KBM-7 (cell line): ENCODE measurements around the gene MAST4.
A peak's percentile ranks its signal among the peaks of the same experiment; 100 is the strongest.
"Not testable (repeated sequence)": the region's sequence is repeated elsewhere in the genome, so short reads cannot be mapped to it uniquely, and the experiment has no call there.

Experiments
- DNase-seq: peaks from one replicate; pipeline ENCODE4 v3.0.0-alpha.2; 2015
- in situ Hi-C: fragments of 300-500 bp; cut with MboI; formaldehyde crosslinking; loops from 2 replicates; pipeline ENCODE4 v1.14.3; 2020; ENCODE audit warnings: low sequenced_read_pairs, low pct_unique_long_range_greater_than_20kb, mixed read lengths

MAST4 gene

DNA sequence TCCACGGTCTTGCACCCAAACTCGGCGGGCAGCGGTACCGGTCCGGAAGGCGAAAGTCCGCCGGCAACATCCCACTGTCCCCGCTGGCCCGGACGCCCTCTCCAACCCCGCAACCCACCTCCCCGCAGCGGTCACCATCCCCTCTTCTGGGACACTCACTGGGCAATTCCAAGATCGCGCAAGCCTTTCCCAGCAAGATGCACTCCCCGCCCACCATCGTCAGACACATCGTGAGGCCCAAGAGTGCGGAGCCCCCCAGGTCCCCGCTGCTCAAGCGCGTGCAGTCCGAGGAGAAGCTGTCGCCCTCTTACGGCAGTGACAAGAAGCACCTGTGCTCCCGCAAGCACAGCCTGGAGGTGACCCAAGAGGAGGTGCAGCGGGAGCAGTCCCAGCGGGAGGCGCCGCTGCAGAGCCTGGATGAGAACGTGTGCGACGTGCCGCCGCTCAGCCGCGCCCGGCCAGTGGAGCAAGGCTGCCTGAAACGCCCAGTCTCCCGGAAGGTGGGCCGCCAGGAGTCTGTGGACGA is 567.1 kb downstream of the MAST4 start:
- no peak for DNase-seq
- in situ Hi-C loops, result no loop called here

GRCh38 chr5:67163863-67164595 is 567.8 kb downstream of the MAST4 start:
- DNase-seq, result no peak
- in situ Hi-C loops, result no loop called here

GRCh38 chr5:67164856-67165525 is 568.8 kb downstream of the MAST4 start:
- no peak for DNase-seq
- in situ Hi-C loops, result no loop called here

DNA sequence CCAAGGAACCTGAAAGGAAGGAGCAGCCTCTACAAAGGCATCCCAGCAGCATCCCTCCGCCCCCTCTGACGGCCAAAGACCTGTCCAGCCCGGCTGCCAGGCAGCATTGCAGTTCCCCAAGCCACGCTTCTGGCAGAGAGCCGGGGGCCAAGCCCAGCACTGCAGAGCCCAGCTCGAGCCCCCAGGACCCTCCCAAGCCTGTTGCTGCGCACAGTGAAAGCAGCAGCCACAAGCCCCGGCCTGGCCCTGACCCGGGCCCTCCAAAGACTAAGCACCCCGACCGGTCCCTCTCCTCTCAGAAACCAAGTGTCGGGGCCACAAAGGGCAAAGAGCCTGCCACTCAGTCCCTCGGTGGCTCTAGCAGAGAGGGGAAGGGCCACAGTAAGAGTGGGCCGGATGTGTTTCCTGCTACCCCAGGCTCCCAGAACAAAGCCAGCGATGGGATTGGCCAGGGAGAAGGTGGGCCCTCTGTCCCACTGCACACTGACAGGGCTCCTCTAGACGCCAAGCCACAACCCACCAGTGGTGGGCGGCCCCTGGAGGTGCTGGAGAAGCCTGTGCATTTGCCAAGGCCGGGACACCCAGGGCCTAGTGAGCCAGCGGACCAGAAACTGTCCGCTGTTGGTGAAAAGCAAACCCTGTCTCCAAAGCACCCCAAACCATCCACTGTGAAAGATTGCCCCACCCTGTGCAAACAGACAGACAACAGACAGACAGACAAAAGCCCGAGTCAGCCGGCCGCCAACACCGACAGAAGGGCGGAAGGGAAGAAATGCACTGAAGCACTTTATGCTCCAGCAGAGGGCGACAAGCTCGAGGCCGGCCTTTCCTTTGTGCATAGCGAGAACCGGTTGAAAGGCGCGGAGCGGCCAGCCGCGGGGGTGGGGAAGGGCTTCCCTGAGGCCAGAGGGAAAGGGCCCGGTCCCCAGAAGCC is 569.6 kb downstream of the MAST4 start:
- peak; percentile 83 for DNase-seq

DNA sequence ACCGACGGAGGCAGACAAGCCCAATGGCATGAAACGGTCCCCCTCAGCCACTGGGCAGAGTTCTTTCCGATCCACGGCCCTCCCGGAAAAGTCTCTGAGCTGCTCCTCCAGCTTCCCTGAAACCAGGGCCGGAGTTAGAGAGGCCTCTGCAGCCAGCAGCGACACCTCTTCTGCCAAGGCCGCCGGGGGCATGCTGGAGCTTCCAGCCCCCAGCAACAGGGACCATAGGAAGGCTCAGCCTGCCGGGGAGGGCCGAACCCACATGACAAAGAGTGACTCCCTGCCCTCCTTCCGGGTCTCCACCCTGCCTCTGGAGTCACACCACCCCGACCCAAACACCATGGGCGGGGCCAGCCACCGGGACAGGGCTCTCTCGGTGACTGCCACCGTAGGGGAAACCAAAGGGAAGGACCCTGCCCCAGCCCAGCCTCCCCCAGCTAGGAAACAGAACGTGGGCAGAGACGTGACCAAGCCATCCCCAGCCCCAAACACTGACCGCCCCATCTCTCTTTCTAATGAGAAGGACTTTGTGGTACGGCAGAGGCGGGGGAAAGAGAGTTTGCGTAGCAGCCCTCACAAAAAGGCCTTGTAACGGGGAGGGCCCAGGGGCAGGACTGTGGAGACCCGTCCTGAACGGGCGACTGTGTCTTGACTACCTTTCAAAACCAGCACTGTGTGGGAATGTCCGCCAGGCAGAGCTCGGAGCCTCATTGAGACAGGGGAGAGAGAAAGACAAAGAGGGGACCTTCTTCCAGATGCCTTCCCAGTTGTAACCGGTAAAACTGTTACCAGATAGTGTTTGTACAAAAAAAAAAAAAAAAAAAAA is 570.5 kb downstream of the MAST4 start:
- in situ Hi-C loops, result no loop called here
- no peak for DNase-seq

More for the DNA sequence above, 569.6 kb downstream of the MAST4 start:
- in situ Hi-C loops, result no loop called here

GRCh38 chr5:67168069-67168468 is 571.9 kb downstream of the MAST4 start:
- in situ Hi-C loops, result no loop called here
- DNase-seq, result no peak

DNA sequence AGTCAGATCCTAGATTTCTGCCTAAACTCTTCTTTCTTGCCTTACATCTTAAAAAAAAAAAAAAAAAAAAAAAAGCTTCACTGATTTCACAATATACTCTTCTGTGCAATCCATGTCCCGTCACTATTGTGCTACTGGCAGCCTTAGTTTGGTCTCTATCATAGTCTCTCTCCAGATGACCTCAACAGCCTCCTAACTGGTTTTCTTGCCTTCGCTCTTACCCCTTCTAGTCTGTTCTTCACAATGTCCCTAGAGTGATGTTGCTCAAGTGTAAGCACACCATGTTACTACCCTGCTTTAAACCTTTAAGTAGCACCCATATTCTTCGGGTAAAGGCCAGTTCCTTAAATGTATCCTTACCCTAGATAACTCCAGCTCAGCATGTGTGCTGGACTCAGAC is 574.6 kb downstream of the MAST4 start:
- DNase-seq, result no peak
- in situ Hi-C loops, result no loop called here

DNA sequence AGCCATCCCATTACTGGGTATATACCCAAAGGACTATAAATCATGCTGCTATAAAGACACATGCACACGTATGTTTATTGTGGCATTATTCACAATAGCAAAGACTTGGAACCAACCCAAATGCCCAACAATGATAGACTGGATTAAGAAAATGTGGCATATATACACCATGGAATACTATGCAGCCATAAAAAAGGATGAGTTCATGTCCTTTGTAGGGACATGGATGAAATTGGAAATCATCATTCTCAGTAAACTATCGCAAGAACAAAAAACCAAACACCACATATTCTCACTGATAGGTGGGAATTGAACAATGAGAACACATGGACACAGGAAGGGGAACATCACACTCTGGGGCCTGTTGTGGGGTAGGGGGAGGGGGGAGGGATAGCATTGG is 577.2 kb downstream of the MAST4 start:
- DNase-seq, in situ Hi-C loops: not testable (repeated sequence)

GRCh38 chr5:67173959-67174358 is 577.8 kb downstream of the MAST4 start:
- in situ Hi-C loops, result no loop called here

GRCh38 chr5:67176936-67177335 is 580.7 kb downstream of the MAST4 start:
- in situ Hi-C loops, result no loop called here
- DNase-seq, result peak; percentile 65

More at GRCh38 chr5:67173959-67174358, 577.8 kb downstream of the MAST4 start:
- DNase-seq, result no peak

DNA sequence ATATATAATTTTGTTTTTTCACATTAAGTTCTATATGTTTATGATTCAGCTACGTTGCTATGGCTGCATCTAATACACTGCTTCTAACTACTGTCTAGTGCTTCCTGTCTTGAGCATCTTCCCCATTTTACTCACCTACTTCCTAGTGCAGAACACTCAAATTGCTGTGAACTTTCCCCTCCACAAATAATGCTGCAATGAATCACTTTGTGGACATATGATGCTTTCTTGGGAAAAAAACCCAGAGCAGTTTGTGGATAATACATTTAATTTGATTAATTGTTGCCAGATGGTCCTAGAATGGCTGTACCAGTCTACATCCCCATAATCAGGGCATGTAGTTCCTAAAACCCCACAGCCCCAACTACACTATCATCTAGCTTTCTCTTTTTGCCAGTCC is 581.9 kb downstream of the MAST4 start:
- DNase-seq, result no peak
- in situ Hi-C loops, result no loop called here

DNA sequence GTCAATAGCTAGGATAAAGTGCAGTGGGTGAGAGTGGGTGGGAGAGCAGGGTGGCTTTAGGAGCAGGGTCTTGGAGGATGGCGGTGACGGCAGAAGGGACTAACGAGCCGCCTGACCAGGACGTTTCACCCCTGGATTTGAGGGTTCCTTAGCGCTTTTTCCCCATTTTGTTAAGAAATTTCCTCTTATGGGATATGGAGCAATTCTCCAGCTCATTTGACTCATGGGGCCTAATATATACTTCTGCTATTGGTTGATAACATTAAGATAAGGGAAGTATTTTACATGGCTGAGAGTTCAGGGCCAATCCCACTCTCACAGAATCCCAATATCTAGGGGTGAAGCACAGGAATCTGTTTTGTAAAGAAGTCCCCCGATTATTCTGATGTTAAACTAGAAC is 582.8 kb downstream of the MAST4 start:
- DNase-seq, result no peak
- in situ Hi-C loops, result no loop called here

- no peak for DNase-seq
- in situ Hi-C loops, result no loop called here
Measured at GRCh38 chr5:67179697-67180361, 583.6 kb downstream of the MAST4 start.

DNA sequence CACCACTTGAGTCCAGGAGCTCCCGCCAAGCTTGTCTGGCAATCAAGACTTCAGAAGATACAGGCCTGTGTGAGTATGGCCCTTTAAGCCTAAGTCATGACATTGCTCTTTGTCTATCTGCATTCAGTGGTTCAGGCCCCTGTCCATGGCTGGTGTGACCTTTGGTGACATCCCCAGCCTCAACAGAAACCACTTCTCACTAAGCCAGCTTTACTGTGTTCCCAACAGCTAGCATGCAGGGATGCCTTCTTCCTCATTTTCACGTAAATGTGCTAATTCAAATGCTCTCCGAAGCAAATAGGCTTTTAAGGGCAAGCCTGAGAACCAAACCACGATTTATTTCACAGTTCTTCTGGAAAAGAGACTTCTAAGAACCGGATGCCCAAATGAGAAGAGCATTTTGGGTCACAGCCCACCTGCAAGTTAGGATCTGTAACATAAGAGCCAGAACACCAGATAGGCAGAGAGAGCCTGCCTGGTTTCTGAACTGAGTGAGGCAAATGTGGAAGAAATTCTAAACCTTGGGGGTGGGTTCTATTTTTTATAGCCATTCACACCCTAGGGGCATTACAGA is 585.5 kb downstream of the MAST4 start:
- in situ Hi-C loops, result no loop called here
- DNase-seq, result peak; percentile 89

- peak; percentile 63 for DNase-seq
- in situ Hi-C loops, result no loop called here
Measured at GRCh38 chr5:67182301-67182790, 586.2 kb downstream of the MAST4 start.

GRCh38 chr5:67183859-67184258 is 587.7 kb downstream of the MAST4 start:
- in situ Hi-C loops, result no loop called here
- no peak for DNase-seq

DNA sequence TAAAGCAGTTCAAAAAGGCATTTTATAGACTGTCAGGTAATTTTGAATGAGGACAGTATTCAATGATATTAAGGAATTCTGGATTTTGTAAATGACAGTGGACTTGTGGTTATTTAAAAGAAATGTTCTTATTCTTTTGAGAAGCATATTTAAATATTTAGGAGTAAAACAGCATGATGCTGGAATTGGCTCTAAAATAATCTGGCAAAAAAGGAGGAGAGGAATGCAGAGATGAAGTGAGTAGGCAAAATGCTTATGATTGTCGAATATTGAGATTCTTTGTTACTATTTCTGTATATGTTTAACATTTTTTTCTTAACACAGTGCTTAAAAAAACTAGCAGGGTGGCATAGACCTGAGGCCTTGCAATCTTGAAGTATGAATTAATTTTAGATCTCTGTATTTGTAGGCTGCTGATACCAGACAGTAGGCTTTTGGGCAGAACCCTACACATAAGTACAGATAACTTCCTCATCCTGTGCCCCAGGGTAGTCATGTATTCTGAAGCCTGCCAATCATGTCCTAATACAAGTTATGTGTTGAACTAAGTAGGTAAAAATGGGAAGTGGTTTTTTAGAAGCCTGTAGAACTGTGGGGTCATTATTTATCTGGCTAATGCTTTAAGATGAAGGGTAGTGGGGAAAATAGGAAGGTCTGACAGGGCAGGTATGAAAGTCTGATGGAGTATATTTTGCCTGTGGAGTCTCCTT is 591.0 kb downstream of the MAST4 start:
- peak; percentile 60 for DNase-seq
- in situ Hi-C loops, result no loop called here
